T-helper 9 cell (primary cell): ENCODE measurements around the gene BCAS1.

Source experiments
- DNase-seq: peaks from one replicate; pipeline ENCODE4 v3.0.0-alpha.2; 2020

BCAS1 gene

GRCh38 chr20:54102543-54102942, 32.1 kb upstream of the BCAS1 start:
- DNase-seq, result no peak

GRCh38 chr20:54100563-54100962, 30.2 kb upstream of the BCAS1 start:
- no peak for DNase-seq

GRCh38 chr20:54099894-54100293, 29.5 kb upstream of the BCAS1 start:
- no peak for DNase-seq

- no peak for DNase-seq
Measured at GRCh38 chr20:54098047-54098446, 27.7 kb upstream of the BCAS1 start.

GRCh38 chr20:54097236-54097529, 26.8 kb upstream of the BCAS1 start:
- no peak for DNase-seq

GRCh38 chr20:54095824-54096223, 25.4 kb upstream of the BCAS1 start:
- no peak for DNase-seq

GRCh38 chr20:54094268-54094580, 23.8 kb upstream of the BCAS1 start:
- DNase-seq, result no peak

GRCh38 chr20:54093423-54094267, 23.3 kb upstream of the BCAS1 start:
- DNase-seq, result no peak

GRCh38 chr20:54092021-54092420, 21.6 kb upstream of the BCAS1 start:
- DNase-seq, result no peak

GRCh38 chr20:54091120-54091480, 20.7 kb upstream of the BCAS1 start:
- DNase-seq, result no peak

- no peak for DNase-seq
Measured at GRCh38 chr20:54090230-54091119, 20.1 kb upstream of the BCAS1 start.

- no peak for DNase-seq
Measured at GRCh38 chr20:54088430-54088829, 18.0 kb upstream of the BCAS1 start.

GRCh38 chr20:54086507-54087039, 16.2 kb upstream of the BCAS1 start:
- no peak for DNase-seq

GRCh38 chr20:54085910-54086309, 15.5 kb upstream of the BCAS1 start:
- DNase-seq, result no peak

- no peak for DNase-seq
Measured at GRCh38 chr20:54085425-54085824, 15.0 kb upstream of the BCAS1 start.

GRCh38 chr20:54084727-54085388, 14.5 kb upstream of the BCAS1 start:
- no peak for DNase-seq

GRCh38 chr20:54084193-54084592, 13.8 kb upstream of the BCAS1 start:
- no peak for DNase-seq

GRCh38 chr20:54083459-54083858, 13.1 kb upstream of the BCAS1 start:
- DNase-seq, result no peak

- DNase-seq, result no peak
Measured at GRCh38 chr20:54082100-54082499, 11.7 kb upstream of the BCAS1 start.

- no peak for DNase-seq
Measured at GRCh38 chr20:54079652-54080051, 9.3 kb upstream of the BCAS1 start.

- DNase-seq, result no peak
Measured at GRCh38 chr20:54078296-54078984, 8.0 kb upstream of the BCAS1 start.

- no peak for DNase-seq
Measured at GRCh38 chr20:54076259-54076658, 5.9 kb upstream of the BCAS1 start.

- no peak for DNase-seq
Measured at GRCh38 chr20:54075322-54075721, 4.9 kb upstream of the BCAS1 start.
